Measurements from ENCODE around the gene RABGAP1L. TPM values are rescaled to one million over a fixed set of nuclear protein-coding genes. Genes with fewer than 3 reads are reported as not detected.

RABGAP1L gene
- total RNA-seq, 1 donor = 29.8 TPM

DNA sequence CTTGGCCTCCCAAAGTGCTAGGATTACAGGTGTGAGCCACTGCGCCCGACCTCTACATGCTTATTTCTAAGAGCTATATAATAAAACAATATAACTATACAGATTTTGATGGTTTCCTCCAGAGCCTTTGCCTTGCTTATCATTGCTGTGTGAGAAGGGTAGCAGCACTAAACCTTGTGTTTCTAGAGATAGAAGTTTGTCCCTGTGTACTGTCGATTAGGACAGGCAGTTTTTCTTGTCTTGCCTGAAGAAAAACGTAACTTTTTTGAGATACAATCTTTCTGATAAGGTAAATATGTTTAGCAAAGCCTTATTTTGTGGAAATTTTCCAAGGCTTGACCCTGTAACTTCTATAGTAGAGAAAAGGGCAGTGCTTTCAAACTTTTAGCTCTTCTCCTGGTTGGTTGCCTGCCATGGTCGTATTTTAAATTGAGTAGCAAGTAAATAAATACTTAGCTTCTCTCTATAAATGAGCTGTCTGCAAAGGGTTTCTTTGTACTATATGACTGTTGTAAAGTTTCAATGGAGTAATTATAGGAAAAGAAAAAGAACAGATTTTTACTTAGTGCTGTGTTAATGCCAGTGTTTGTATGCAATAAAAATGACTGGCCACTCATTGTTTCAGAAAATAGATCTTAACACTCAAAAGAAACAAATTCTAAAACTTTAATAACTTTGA, 754.0 kb downstream of the RABGAP1L start:
- no peak for TF ChIP-seq CTCF (IDR thresholded peaks at IDR 0.05; ENCODE audit: insufficient read depth, low read depth, low read length)
- DNase-seq (ENCODE audit: low read depth) = no peak
- no peak overlapping the region for H3K4me3 ChIP-seq (ENCODE audit: low read depth, low read length)

DNA sequence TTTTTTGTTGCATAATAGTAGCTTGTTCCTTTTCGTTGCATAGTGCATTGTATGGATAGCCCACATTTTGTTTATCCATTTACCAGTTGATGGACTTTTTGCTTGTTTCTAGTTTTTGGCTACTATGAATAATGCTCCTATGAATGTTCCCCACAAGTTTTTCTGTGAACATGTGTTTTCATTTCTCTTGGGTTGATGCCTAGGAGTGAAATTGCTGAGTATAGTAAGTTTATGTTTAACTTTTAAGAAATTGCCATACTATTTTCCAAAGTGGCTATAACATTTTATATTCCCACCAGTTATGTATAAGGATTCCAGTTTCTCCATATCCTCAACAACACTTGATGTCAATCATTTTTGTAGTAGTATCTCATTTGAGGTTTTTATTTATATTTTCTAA, 755.7 kb downstream of the RABGAP1L start:
- no peak for TF ChIP-seq CTCF (IDR thresholded peaks at IDR 0.05; ENCODE audit: insufficient read depth, low read depth, low read length)
- no peak for DNase-seq (ENCODE audit: low read depth)

DNA sequence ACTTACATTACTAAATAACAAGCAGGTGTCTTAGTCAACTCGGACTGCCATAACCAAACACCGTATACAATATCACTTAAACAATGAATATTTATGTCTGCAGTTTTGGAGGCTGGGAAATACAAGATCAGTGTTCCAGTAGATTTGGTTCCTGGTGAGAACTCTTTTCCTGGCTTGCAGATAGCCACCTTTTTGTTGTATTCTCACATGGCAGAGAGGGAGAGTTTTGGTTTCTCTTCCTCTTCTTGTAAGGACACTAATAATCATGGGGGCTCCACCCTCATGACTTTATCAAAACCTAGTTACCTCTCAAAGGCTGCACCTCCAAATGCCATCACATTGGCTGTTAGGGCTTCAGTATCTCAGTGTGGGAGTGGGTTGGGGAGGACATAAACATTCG, 757.5 kb downstream of the RABGAP1L start:
- DNase-seq (ENCODE audit: low read depth) = no peak
- no peak overlapping the region for H3K4me3 ChIP-seq (ENCODE audit: low read depth, low read length)
- no peak for TF ChIP-seq CTCF (IDR thresholded peaks at IDR 0.05; ENCODE audit: insufficient read depth, low read depth, low read length)

More for the DNA sequence above, 755.7 kb downstream of the RABGAP1L start:
- H3K4me3 ChIP-seq (ENCODE audit: low read depth, low read length) = no peak overlapping the region

- no peak overlapping the region for H3K4me3 ChIP-seq (ENCODE audit: low read depth, low read length)
- no peak for DNase-seq (ENCODE audit: low read depth)
- TF ChIP-seq CTCF (IDR thresholded peaks at IDR 0.05; ENCODE audit: insufficient read depth, low read depth, low read length) = no peak
These were observed 760.8 kb downstream of the RABGAP1L start for GRCh38 chr1:174920093-174920492.

GRCh38 chr1:174922121-174922520, 762.8 kb downstream of the RABGAP1L start:
- no peak overlapping the region for H3K4me3 ChIP-seq (ENCODE audit: low read depth, low read length)
- no peak for DNase-seq (ENCODE audit: low read depth)
- no peak for TF ChIP-seq CTCF (IDR thresholded peaks at IDR 0.05; ENCODE audit: insufficient read depth, low read depth, low read length)

DNA sequence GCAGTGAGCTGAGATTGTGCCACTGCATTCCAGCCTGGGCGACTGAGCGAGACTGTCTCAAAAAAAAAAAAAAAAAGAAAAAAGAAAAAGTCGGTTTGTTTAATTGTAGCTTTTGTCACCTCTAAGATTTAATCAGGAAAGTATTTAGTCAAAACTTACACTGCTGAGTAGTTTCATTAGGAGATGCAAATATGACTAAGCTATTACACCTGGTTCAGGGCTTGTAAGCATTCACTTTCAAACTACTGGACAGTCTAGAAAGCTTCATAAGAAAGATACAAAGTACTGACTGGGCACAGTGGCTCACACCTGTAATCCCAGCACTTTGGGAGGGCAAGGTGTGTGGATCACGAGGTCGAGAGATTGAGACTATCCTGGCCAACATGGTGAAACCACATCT, 764.5 kb downstream of the RABGAP1L start:
- H3K4me3 ChIP-seq (ENCODE audit: low read depth, low read length) = no peak overlapping the region
- DNase-seq (ENCODE audit: low read depth) = no peak
- no peak for TF ChIP-seq CTCF (IDR thresholded peaks at IDR 0.05; ENCODE audit: insufficient read depth, low read depth, low read length)

GRCh38 chr1:174928541-174928940, 769.2 kb downstream of the RABGAP1L start:
- no peak overlapping the region for H3K4me3 ChIP-seq (ENCODE audit: low read depth, low read length)
- no peak for TF ChIP-seq CTCF (IDR thresholded peaks at IDR 0.05; ENCODE audit: insufficient read depth, low read depth, low read length)
- DNase-seq (ENCODE audit: low read depth) = no peak
